ENCODE results near the gene CIDEA.
"Not testable (repeated sequence)": the region's sequence is repeated elsewhere in the genome, so short reads cannot be mapped to it uniquely, and the experiment has no call there.

The CIDEA gene

GRCh38 chr18:12242658-12243260 is 11.4 kb upstream of the CIDEA start:
- no peak for DNase-seq

- DNase-seq: not testable (repeated sequence)
Observed at GRCh38 chr18:12243272-12243671, 10.9 kb upstream of the CIDEA start.

GRCh38 chr18:12245793-12246135 is 8.4 kb upstream of the CIDEA start:
- DNase-seq: no peak

- DNase-seq: no peak
Observed at GRCh38 chr18:12246849-12247808, 7.0 kb upstream of the CIDEA start.

DNA sequence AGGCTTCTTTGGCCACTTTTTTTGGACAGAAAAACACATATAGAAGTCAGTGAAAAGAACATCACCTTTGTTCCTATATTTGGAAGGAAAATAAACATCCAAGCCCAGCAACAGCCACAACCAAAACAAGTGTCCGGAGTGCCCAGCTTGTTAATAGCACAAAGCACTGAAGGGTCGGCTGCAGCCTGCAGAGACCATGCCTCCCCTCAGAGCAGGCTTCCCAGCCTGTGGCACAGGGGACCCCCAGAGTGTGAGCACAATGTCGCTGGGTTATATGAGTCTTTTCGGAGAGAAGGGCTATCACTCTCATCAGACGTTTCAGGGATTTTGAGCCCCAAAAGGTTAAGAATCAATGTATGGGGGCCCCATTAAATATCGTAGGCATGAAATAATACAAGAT is 6.2 kb upstream of the CIDEA start:
- DNase-seq: no peak

DNA sequence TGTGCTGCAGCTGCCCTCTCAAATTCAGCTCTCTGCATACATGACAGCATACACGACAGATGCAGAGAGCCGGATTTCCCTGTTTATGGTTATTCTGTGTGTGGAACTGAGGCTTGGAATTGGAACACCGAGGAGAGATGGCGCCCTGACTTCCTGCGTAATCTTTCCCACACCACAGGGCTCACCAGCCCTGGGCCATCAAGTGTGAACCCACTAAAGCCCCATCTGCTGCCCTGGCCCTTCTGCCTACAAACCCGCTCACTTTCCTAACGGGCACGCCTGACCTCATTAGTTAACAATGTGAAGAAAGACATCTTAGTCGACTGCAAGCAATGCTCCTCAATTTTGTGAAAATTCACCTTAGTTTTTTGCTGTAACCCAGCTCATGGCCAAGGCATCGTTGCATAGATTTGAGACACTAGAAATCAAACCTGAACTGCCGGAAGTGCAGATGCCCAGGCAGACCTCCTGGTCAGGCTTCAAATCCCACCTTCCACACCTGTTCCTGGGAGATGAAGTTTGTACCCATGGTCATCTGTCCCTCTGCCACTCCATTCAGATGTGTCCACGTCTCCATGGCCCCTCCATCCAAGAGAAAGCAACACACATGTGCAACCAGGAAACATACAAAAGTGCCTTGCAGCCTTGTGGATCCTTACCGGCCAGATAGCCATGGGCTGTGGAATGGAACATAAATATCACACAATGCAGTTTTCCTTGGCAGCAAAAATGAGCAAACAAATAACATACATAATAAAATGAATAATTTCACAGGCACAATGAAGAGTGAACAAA is 5.0 kb upstream of the CIDEA start:
- no peak for DNase-seq

DNA sequence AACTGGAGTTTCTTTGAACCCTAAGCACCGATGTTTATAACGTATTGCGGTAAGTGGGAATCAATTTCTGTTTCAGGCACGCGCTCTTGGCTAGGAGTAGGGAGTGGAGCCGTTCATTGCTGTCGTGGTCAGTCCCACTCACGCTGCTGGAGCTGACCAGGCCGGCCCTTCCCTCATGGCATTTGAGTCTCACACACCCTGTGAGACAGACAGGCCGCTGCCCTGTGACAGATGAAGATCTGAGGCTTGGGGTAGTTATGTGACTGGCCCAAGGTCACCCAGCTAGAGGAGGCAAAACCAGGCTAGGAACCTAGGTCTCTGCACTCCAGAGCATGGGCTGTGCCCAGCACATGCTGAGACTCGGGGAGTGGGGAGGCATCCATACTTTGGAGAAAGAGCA is 2.9 kb upstream of the CIDEA start:
- DNase-seq: no peak

- no peak for DNase-seq
Observed at GRCh38 chr18:12252061-12252460, 2.1 kb upstream of the CIDEA start.

DNA sequence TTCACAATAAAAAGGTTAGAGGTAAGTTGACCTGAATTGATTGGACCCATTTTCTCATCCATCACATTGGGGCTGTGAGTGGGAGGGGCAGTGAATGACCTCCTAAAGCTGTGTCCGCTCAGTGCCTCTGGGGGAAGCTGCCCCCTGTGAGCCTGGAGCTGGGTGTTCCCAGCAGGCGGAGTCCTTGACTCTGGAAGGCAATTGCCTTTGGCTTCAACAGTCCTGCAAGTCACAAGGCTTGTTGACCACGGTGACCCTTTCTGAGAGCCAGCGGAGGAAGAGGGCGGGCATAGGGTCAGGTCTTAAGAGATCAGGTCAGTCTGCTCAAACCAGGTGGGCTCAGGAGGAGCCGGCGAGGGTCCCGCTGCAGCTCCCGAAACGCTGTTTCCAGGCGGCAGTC is 1.1 kb upstream of the CIDEA start:
- DNase-seq: no peak

DNA sequence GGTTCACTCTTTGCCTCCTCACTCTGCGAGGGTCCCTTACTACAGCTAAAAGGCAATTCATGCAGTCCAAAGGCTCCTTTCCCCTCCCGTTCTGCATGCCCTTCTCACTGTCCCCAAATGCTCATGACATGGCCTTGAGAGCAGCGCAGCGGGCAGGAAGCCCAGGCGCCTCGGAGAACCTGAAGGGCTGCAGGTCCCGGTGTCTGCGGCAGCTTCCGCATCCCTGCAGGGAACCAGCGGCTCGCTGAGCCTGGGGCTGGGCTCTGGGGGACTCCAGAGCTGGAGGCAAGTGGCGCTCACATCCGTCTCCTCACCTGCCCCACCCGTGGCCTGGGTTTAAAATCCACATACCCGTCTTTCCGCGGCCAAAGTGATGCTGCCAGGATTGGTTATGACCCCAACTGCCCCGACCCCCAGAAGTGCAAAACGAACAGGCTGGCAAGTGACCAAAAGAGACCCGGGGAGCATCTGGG is 462 bp upstream of the CIDEA start:
- no peak for DNase-seq

- no peak for DNase-seq
Observed at GRCh38 chr18:12254820-12255511, 805 bp downstream of the CIDEA start.

DNA sequence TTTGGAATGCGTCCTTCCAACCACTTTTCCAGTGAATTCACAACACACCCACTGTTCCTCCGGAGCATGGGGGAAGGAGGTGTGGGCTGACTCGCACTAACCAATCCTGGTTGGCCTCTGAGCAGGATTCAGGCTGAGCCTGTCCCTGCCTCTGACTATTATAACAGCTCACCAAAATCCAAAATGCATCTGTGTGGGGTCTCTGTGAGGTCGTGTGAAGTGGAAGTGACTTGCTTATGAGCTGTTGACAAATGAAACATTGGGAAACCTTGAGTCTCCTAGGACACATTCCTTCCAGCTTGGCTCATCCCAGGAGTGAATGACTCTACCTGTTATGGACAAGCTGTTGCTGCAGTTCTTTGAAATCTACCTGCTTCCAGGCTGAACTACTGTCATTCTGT is 1.5 kb downstream of the CIDEA start:
- peak; percentile 43 for DNase-seq

DNA sequence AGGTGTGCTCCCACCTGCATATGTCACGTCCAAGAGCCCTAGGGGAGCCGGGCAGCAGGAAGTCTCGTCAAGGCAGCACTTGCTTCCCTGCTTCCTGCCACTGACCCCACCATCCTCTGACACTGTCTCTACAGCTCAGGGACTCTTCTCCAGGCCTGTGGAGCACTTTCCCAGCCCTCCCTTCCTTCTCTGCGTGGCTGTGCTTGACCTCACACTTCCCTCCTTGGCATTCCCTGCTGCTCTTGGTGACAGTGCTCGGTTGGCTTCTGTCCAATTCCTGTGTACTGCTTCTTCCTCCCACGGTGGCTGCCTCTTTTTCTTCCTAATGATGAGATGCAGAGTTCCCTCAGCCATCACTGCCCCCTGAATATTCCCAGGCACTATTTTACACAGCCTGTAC is 2.8 kb downstream of the CIDEA start:
- peak; percentile 25 for DNase-seq

GRCh38 chr18:12257996-12258718 is 4.0 kb downstream of the CIDEA start:
- DNase-seq: no peak

DNA sequence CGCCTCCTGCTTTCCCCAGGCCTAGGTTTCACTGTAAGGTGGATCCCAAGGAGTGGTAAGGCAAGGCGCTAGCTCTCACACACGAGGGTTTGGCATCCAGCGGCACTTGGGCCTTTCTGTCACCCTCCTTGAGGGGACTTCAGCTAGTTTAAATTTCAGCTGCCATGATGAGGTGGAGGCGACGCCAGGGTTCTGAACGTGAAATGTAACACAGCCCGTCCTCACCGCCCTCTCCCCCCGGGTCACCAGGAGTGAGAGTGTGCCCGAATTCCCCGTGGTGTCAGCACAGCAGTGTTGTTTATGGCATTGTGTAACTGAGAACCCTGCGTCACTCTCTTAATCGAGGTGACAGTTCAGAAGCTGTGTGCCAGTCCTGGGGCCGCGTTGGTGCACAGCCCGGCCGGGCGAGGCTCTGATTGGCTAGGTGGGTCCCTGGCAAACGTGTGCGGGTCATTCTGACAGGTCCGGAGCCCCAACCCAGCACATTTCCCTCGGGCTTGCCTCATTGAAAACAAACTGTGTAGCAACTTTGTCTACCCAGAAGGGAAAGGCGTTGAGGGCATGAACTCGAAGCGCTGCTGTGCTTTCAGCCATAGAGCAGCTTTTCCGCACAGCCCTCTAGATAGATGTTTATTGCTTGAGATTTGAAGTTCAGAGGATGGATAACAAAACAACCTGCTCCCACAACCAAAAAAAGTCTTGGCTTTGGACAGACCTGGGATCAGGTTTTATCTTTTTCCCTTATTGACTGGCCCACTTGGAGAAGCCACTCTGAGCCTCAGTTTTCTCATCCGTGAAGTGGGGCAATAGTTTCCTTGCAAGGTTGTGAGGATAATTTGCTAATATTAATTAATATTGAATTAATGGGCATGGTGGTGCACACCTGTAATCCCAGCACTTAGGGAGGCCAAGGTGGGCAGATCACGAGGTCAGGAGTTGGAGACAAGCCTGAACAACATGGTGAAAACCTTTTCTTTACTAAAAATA is 4.9 kb downstream of the CIDEA start:
- no peak for DNase-seq

- no peak for DNase-seq
Observed at GRCh38 chr18:12262748-12263147, 8.6 kb downstream of the CIDEA start.

DNA sequence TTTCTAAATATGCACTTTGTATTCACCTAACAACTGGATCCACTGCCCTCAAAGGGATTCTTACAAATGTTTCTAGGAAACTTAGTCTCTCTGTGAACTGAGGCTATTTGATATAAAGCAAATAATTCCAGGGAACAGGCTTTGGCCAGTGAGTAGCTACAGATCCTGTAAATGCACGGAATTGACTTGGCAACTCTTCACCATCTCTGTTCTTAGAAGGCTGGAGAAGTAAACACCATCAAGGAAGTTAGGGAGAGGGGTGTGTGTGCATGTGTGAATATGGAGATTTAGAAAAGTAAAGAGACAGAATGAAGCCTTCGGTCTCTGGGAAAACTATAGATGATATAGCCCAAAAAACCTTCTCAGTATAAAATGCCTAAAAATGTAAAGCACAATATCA is 10.7 kb downstream of the CIDEA start:
- DNase-seq: no peak

- peak; percentile 78 for DNase-seq
Observed at GRCh38 chr18:12271376-12272235, 17.4 kb downstream of the CIDEA start.

GRCh38 chr18:12274793-12275192 is 20.6 kb downstream of the CIDEA start:
- DNase-seq: no peak

Data from HCEC 1CT (cell line).